Neural progenitor cell (in vitro differentiated cells): ENCODE data around the gene CYBA. TPM values are rescaled to one million over a fixed set of nuclear protein-coding genes. Genes with fewer than 3 reads are reported as not detected.

Experiments used
- DNase-seq: peaks from one replicate; pipeline ENCODE4 v3.0.0-alpha.2; 2016; ENCODE audit warnings: low spot score
- H2AFZ ChIP-seq: fragments of 200-600 bp; sonication (generic); replicated peaks from 2 replicates; pipeline ENCODE4 v1.6.1; 2016; ENCODE audit warnings: antibody characterized with exemption
- H3F3A ChIP-seq: fragments of 200-600 bp; sonication (generic); 2 replicates; pipeline ENCODE4 v1.6.1; 2016; ENCODE audit warnings: antibody characterized with exemption, low read depth
- H3K27ac ChIP-seq: fragments of 200-600 bp; sonication (generic); 2 replicates; pipeline ENCODE4 v1.5.1; 2016; ENCODE audit warnings: mild to moderate bottlenecking
- H3K27me3 ChIP-seq: fragments of 200-600 bp; sonication (generic); 2 replicates; pipeline ENCODE4 v1.6.1; 2016; ENCODE audit warnings: mild to moderate bottlenecking, moderate library complexity
- H3K36me3 ChIP-seq: fragments of 200-600 bp; sonication (generic); 2 replicates; pipeline ENCODE4 v1.5.1; 2016
- H3K4me1 ChIP-seq: fragments of 200-600 bp; sonication (generic); 2 replicates; pipeline ENCODE4 v1.6.1; 2016; ENCODE audit warnings: mixed run types
- H3K4me2 ChIP-seq: fragments of 200-600 bp; sonication (generic); 2 replicates; pipeline ENCODE4 v1.6.1; 2016
- H3K4me3 ChIP-seq: fragments of 200-600 bp; sonication (generic); 2 replicates; pipeline ENCODE4 v1.5.1; 2016
- H3K79me2 ChIP-seq: fragments of 200-600 bp; sonication (generic); 2 replicates; pipeline ENCODE4 v1.6.1; 2016; ENCODE audit warnings: low read depth
- H3K9ac ChIP-seq: fragments of 200-600 bp; sonication (generic); 2 replicates; pipeline ENCODE4 v1.6.1; 2016
- H3K9me3 ChIP-seq: fragments of 200-600 bp; sonication (generic); 2 replicates; pipeline ENCODE4 v1.5.1; 2016; ENCODE audit warnings: low read depth
- H4K20me1 ChIP-seq: fragments of 200-600 bp; sonication (generic); 2 replicates; pipeline ENCODE4 v1.6.1; 2016; ENCODE audit warnings: low read depth
- H3K27ac Mint-ChIP-seq: 3 replicates; pipeline ENCODE4 v1.8.0; 2021; ENCODE audit warnings: mixed read lengths
- H3K27me3 Mint-ChIP-seq: 2 replicates; pipeline ENCODE4 v1.8.0; 2022; ENCODE audit warnings: low read depth, mild to moderate bottlenecking, inconsistent platforms, moderate library complexity, mixed read lengths; ENCODE audit not compliant: insufficient read depth
- H3K36me3 Mint-ChIP-seq: 3 replicates; pipeline ENCODE4 v1.8.0; 2021; ENCODE audit warnings: mixed read lengths
- H3K4me1 Mint-ChIP-seq: 3 replicates; pipeline ENCODE4 v1.8.0; 2021; ENCODE audit warnings: mixed read lengths
- H3K4me3 Mint-ChIP-seq: 3 replicates; pipeline ENCODE4 v1.8.0; 2021; ENCODE audit warnings: mild to moderate bottlenecking, moderate library complexity, mixed read lengths
- H3K9me3 Mint-ChIP-seq: 3 replicates; pipeline ENCODE4 v1.8.0; 2020; ENCODE audit warnings: mixed read lengths
- CTCF ChIP-seq: fragments of 200-600 bp; sonication (generic); IDR thresholded peaks from 2 replicates; pipeline ENCODE4 v1.5.1; 2017; ENCODE audit warnings: antibody characterized with exemption, mild to moderate bottlenecking
- EZH2 ChIP-seq: fragments of 200-600 bp; sonication (generic); IDR thresholded peaks from 2 replicates; pipeline ENCODE4 v1.6.1; 2017; ENCODE audit warnings: antibody characterized with exemption, mild to moderate bottlenecking, moderate library complexity
- EZH2phosphoT487 ChIP-seq: fragments of 200-600 bp; sonication (generic); IDR thresholded peaks from 2 replicates; pipeline ENCODE4 v1.6.1; 2017; ENCODE audit warnings: antibody characterized with exemption
- total RNA-seq: library from RNA; depleted of rRNA; stranded (reverse); fragments of >200 nt; gene quantifications from 2 replicates; pipeline ENCODE4 v1.2.3, GENCODE V29; 2015; ENCODE audit warnings: low replicate concordance

CYBA gene
- total RNA-seq, 1 donor from 2014 or later: 29.9 TPM

- Histone ChIP-seq H3K27ac (no peak overlapping the region), H3K27me3 (peaks cover 60% of the 10 kb centered on the region), H3K79me2 (no peaks in the 10 kb centered on the region), H4K20me1 (peaks cover 15% of the 10 kb centered on the region), H3K36me3 (no peaks in the 10 kb centered on the region), H2AFZ (no peak overlapping the region), H3K4me1 (no peaks in the 10 kb centered on the region), H3K4me2 (no peak overlapping the region), H3F3A (peaks cover 9% of the 10 kb centered on the region), H3K9ac (no peak overlapping the region), H3K4me3 (no peak overlapping the region), H3K9me3 (no peaks in the 10 kb centered on the region)
- TF ChIP-seq EZH2: no peak
- TF ChIP-seq EZH2phosphoT487: no peak
- no peak for TF ChIP-seq CTCF
- peaks cover 10% of the 10 kb centered on the region for H3K4me1 Mint-ChIP-seq
- no peaks in the 10 kb centered on the region for H3K9me3 Mint-ChIP-seq
- DNase-seq: peak; percentile 59
- peaks cover 12% of the 10 kb centered on the region for H3K27me3 Mint-ChIP-seq
- H3K4me3 Mint-ChIP-seq: no peak overlapping the region
- H3K27ac Mint-ChIP-seq: no peak overlapping the region
- H3K36me3 Mint-ChIP-seq: no peaks in the 10 kb centered on the region
Measured at GRCh38 chr16:88639231-88640038, 11.4 kb downstream of the CYBA start.

- Histone ChIP-seq H3K4me1 (peaks cover 4% of the 10 kb centered on the region), H3K27ac (no peak within 1 kb of the TSS), H3F3A (peaks cover 16% of the 10 kb centered on the region), H3K4me2 (no peak within 1 kb of the TSS), H4K20me1 (peaks cover 22% of the 10 kb centered on the region), H3K36me3 (no peaks in the 10 kb centered on the region), H3K79me2 (no peaks in the 10 kb centered on the region), H3K9me3 (no peaks in the 10 kb centered on the region), H3K27me3 (peaks cover 66% of the 10 kb centered on the region), H3K9ac (no peak within 1 kb of the TSS), H2AFZ (no peak within 1 kb of the TSS), H3K4me3 (no peak within 1 kb of the TSS)
- Mint-ChIP-seq H3K27ac (no peak within 1 kb of the TSS), H3K9me3 (no peaks in the 10 kb centered on the region), H3K36me3 (no peaks in the 10 kb centered on the region), H3K4me1 (peaks cover 4% of the 10 kb centered on the region), H3K27me3 (peaks cover 11% of the 10 kb centered on the region), H3K4me3 (no peak within 1 kb of the TSS)
- TF ChIP-seq EZH2: no peak
- TF ChIP-seq CTCF: no peak
- TF ChIP-seq EZH2phosphoT487: no peak
- no peak for DNase-seq
Measured at GRCh38 chr16:88638323-88639230, 12.3 kb downstream of the CYBA start, which contains the start of gene IL17C. Gene IL17C (plus strand): TSS chr16:88638572. CDS start chr16:88638642, 70 bp downstream.

GRCh38 chr16:88636488-88637265 lies 14.2 kb downstream of the CYBA start:
- no peak overlapping the region for H3K4me3 Mint-ChIP-seq
- Histone ChIP-seq H3K4me1 (peaks cover 4% of the 10 kb centered on the region), H4K20me1 (peaks cover 26% of the 10 kb centered on the region), H3K4me3 (no peak overlapping the region), H3K27ac (no peak overlapping the region), H3K79me2 (no peaks in the 10 kb centered on the region), H3K27me3 (peaks cover 66% of the 10 kb centered on the region), H3K4me2 (no peak overlapping the region), H3F3A (peaks cover 26% of the 10 kb centered on the region), H2AFZ (no peak overlapping the region), H3K9ac (no peak overlapping the region), H3K36me3 (no peaks in the 10 kb centered on the region), H3K9me3 (no peaks in the 10 kb centered on the region)
- peaks cover 11% of the 10 kb centered on the region for H3K27me3 Mint-ChIP-seq
- H3K36me3 Mint-ChIP-seq: peaks cover under 1% of the 10 kb centered on the region
- peaks cover 4% of the 10 kb centered on the region for H3K4me1 Mint-ChIP-seq
- TF ChIP-seq EZH2phosphoT487 (no peak), EZH2 (no peak), CTCF (no peak)
- no peak for DNase-seq
- H3K27ac Mint-ChIP-seq: no peak overlapping the region
- H3K9me3 Mint-ChIP-seq: no peaks in the 10 kb centered on the region
